Stimulated activated CD8-positive, alpha-beta memory T cell treated with anti-CD3 and anti-CD28 coated beads, Interleukin-12 subunit alpha, Interleukin-12 subunit beta, amount 100 ng/mL, for 24 hours (primary cell): ENCODE results near the gene ZNF735.
"Not testable (repeated sequence)": the region's sequence is repeated elsewhere in the genome, so short reads cannot be mapped to it uniquely, and the experiment has no call there.

Experiments used
- DNase-seq: peaks from one replicate; pipeline ENCODE4 v3.0.0-alpha.2; 2020; ENCODE audit errors: extremely low read depth

The ZNF735 gene

DNA sequence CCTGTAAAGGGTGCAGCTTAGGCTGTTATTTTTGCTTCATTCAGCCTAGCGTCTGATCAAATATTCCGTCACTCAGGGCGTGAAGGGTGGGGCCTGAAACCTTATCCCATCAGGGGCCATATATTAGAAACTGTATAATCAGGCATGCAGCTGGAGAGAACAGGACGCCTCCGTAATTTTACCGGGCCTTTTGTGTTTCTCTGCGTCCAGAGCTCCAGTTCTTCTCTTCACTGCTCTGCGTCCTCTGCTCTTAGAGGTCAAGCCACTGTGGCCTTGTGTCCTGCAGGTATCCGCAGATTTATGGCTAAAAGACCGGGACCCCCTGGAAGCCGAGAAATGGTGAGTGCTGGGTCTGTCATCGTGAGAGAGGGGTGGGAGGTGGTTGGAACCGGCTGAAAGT is at the start of gene ZNF735:
Gene ZNF735 (plus strand): TSS at position 301 of the 400 bp plus-strand sequence. CDS start 0 bp downstream, at position 301.
- DNase-seq = no peak

DNA sequence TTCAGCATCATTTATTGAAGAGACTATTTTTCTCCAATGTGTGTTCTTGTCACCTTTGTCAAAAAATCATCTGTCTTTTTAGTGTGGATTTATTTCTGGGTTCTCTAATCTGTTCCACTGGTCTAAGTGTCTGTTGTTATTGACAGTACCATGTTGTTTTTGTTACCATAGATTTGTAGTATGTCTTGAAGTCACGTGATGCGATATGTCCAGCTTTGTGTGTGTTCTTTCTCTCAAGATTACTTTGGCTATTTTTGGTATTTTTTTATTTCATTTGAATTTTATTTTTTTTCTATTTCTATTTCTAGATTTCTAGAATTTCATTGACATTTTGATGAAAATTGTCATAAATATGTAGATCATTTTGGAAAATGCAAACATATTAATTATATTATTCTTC is 36.0 kb upstream of the ZNF735 start:
- DNase-seq = not testable (repeated sequence)

DNA sequence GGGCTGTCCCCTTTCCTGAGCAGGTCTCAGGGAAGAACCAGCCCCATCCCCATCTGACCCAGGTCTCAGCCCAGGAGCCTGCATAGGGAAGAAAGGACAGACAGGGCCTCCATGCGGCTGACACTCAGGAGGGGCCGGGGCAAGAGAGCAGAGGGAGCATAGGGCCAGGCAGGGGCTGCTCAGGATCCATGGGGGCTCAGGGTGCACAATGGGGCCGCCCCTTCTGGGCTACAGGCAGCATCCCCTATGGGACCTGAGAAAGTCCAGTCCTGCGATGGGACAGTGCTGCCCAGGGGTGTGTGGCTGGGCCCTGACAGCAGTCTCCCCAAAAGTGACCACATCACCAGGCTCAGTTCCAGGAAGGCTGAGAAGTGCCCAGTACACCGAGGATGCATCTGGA is 32.7 kb upstream of the ZNF735 start:
- no peak for DNase-seq

DNA sequence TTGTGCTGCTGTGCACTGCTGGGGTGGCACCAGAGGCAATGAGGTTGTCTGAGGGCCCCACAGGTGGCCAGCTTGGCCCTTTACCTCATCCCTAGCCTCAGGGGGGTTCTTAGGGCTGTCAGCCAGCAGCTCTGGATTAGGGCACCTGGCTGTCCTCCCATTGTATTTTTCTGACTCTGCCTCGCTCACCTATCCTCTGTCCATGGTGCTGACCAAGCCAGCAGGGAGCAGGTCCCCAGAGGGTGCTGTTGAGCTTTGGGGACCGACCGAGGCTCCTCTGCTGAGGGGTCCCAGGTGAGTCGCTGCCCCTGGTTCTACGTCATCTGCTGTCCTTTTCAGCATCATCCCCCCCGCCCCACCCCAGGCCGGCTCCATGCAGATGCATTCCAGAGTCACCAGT is 32.1 kb upstream of the ZNF735 start:
- no peak for DNase-seq

DNA sequence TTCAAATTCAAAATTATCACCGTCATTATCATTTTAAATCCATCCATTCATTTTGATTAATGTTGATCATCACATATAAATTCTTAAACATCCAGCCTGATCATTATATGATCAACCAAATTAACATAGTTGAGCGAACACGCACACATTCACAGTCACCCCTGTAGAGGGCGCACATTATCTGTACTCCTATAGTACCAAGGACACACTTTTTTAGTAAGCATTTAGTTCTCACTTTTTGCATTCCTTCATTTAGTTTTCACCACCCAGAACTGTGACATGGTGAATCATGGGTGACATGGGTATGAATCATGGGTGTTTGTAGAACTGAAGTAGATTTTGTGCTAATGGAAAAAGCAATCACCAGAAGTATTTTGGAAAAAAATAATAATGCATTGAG is 26.0 kb upstream of the ZNF735 start:
- DNase-seq = no peak

DNA sequence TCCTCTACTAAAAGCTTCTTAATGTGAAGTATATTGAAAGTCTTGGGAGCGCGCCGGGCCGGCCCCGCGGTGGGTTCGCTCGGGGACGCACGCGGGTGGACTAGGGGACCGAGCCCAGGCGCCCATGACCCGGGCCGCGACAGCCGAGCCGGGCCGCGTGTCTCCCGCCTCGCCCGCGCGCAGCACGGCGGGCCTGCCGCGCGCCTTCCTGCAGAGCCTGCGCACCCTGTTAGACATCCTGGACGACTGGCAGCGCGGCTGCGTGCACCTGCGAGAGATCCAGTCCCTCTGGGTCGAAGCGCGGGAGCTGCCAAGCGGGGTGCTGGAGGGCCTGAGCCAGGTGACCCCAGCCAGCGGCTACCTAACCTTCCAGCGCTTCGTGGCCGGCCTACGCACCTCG is 25.4 kb upstream of the ZNF735 start:
- no peak for DNase-seq

DNA sequence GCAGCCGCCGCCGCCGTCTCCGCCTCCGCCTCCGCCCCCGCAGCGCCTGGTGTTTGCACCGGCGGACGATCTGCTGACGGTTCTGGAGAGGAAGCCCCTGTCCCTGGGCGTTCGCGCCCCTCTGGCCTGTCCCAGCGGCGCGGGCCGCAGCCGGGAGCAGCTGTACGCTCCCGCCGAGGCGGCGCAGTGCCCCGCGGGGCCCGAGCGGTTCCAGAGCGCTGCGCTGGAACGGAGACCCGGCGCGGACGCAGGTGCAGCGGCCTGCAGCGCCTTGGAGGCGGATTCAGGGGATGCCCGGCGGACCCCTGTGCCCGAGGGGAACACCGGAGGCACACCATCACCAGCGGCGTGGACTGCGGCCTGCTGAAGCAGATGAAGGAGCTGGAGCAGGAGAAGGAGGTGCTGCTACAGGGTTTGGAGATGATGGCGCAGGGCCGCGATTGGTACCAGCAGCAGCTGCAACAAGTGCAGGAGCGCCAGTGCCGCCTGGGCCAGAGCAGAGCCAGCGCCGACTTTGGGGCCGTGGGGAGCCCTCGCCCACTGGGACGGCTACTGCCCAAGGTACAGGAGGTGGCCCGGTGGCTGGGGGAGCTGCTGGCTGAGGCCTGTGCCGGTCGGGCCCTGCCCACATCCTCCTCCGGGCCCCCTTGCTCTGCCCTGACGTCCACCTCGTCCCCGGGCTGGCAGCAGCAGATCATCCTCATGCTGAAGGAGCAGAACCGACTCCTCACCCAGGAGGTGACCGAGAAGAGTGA is 24.8 kb upstream of the ZNF735 start:
- no peak for DNase-seq

DNA sequence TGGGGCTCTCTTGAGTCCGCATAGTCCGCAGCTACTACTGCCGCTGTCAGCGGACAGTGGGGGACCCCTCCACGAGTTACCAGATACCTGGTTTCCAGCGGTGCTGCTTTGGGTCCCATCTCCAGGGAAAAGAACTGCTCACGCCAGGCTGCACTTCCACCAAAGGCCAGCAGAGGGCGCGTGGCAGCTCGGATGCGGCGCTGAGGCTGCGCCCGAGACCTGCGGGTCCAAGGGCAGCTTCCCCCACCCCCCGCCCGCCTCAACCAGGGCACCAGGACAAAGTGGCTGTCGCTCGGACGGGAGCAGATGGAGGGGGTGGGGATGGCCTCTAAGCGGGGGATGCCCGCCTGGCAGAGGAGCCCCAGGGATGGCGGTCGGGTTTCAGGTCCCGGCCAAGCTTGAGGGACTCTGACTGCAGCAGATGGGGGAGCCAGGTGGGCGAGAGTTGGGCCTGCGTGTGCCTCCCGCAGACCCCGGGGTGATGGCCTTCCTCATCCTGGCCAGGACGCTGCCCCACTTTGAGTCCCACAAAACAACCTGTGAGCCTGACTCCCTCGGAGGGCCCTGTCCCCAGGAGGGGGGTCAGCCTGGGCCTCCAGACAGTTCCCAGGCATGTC is 23.8 kb upstream of the ZNF735 start:
- no peak for DNase-seq

DNA sequence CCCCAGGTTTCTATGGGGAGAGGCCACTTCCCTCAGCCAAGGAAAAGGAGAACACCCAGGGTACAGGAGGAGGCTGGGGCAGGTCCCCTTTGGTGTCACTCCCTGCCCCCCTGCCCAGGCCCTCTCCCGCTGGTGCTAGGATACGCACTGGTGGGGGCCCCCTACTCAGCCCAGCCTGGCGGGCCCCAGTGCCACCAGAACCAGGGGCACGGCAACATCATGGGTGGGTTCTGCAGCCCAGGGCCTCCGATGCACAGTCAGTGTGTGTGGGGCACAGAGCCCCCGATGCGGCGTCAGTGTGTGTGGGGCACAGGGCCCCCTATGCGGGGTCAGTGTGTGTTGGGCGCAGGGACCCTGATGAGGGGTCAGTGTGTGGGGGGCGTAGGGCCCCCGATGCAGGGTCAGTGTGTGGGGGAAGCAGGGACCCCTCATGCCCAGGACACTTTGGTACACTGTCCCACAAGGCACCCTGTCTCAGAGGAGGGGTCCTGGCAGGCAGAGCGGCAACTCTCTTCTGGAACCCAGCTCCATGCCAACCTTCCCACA is 23.1 kb upstream of the ZNF735 start:
- no peak for DNase-seq

DNA sequence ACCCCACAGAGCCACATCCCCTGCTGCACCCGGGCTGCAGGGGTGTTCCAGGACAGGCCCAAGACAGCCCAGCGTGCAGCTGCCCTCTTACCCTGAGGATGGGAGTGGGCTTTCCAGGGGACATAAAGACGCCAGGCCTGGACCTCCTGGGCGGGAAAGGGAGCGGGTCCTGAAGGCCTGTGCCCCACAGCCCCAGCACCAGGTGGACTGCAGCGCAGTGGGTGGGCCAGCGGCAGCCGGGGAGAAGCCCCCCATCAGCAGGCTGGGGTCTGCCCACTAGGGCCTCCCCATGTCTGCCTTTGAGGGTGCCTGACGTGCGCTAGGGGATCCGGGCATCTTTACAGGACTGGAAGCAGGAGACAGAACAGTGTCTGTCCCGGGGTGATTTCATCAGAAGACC is 22.6 kb upstream of the ZNF735 start:
- DNase-seq = no peak

DNA sequence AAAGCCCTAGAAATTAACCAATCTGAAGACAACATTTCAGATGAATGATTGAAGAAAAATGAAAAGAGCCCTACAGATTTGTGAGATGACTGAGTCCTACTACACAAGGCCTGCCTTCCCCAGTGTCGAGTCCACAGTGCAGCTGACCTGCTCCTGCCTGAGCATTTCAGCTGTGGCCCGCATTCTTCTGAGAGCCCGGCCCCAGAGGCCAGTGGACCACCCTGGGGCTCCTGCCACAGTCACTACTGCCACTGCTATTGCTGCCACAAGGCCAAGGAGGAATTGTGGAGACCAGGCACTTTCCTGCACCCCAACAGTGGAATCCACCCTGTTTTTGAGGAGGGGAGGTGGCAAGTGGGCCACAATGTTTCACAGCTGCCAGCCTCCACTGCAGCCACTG is 19.6 kb upstream of the ZNF735 start:
- DNase-seq = no peak

DNA sequence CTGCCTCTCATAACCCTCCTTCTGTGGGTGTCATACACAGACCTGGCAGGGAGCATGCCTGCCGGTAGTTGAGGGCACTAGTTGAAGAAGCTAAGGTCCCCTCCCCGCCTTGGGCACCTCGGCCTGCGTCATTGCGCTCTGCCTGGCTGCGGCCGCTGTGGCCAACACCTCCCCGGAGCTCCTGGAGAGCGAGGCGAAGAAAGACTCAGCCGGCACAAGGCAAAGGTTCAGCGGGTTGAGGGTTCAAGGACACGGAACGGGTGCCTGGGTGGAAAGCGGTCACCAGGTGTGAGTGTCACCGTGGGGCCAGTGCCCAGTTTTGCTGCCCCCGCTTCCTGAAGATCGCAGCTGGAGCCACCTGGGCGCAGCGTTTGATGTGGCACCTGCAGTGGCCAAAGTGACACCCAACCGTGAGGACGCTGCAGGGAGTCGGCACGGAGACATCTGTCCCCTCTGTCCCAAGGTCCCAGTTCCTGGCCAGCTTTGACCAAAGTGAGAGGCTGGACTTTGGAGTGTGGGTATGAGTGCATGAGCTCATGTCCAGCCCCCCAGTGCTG is 14.8 kb upstream of the ZNF735 start:
- DNase-seq = no peak

DNA sequence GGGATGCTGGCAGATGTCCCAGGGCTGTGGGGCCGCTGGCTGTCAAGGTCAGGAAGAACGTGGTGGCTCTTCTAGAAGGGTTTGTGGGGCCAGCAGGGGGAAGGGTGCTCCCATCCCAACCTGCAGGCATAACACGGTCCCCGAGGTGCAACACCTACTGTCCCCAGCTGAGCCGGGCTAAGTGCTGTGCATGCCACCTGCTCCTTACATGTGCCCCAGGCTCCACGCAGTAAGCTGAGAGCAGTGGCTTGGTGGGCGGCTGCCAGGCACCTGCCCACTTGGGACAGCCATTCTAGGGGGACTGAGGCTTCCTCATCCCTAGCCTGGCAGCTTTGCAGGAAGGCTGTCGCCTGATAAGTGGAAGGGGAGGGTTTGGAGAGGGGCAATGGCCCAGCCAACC is 14.2 kb upstream of the ZNF735 start:
- no peak for DNase-seq

DNA sequence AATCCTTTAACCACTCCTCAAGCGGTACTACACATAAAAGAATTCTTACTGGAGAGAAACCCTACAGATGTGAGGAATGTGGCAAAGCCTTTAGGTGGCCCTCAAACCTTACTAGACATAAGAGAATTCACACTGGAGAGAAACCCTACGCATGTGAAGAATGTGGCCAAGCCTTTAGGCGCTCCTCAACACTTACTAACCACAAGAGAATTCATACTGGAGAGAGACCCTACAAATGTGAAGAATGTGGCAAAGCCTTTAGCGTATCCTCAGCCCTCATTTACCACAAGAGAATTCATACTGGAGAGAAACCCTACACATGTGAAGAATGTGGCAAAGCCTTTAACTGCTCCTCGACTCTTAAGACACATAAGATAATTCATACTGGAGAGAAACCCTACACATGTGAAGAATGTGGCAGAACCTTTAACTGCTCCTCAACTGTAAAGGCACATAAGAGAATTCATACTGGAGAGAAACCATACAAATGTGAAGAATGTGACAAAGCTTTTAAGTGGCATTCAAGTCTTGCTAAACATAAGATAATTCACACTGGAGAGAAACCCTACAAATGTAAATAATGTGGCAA is 12.8 kb downstream of the ZNF735 start:
- not testable (repeated sequence) for DNase-seq

DNA sequence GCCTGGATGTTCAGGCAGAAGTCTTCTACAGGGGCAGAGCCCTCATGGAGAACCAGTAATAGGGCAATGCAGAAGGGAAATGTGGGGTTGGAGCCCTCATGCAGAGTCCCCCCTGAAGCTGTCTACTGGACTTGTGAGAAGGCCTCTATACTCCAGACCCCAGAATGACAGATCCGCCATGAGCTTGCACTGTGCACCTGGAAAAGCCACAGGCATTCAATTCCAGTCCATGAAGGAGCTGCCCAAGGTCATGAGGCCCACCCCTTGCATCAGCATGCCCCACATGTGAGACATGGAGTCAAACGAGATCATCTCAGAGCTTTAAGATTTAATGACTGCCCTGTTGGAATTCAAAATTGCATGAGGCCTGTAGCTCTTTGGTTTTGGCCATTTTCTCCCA is 16.4 kb downstream of the ZNF735 start:
- no peak for DNase-seq

DNA sequence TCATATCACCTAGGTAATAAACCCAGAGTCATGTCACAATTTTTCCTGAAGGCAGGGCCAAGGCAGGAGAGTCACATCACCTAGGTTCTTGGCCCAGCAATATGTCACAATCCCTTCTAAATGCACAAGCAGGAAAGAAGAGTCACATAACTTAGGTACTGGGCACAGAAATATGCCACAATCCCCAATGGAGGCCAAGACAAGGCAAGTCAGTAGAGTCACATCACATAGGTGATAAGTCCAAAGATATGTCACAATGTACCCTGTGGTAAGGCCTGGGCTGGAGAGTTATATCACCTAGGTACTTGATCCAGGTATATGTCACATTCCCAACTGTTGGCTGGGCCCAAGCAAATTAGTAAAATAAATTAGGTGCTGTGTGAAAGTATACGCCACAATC is 21.2 kb downstream of the ZNF735 start, which contains the start of gene ZNF679:
Gene ZNF679 (plus strand): TSS at position 301 of the 400 bp plus-strand sequence. CDS start 20,644 bp downstream, outside the sequence.
- DNase-seq = not testable (repeated sequence)

DNA sequence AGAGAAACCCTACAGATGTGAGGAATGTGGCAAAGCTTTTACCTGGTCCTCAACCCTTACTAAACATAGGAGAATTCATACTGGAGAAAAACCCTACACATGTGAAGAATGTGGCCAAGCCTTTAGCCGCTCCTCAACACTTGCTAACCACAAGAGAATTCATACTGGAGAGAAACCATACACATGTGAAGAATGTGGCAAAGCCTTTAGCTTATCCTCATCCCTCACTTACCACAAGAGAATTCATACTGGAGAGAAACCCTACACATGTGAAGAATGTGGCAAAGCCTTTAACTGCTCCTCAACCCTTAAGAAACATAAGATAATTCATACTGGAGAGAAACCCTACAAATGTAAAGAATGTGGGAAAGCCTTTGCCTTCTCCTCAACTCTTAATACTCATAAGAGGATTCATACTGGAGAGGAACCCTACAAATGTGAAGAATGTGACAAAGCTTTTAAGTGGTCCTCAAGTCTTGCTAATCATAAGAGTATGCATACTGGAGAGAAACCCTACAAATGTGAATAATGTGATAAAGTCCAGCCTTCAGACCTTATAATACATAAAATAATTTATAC is 59.4 kb downstream of the ZNF735 start:
- DNase-seq = no peak
